ENCODE results near the gene RBM39. TPM values are rescaled to one million over a fixed set of nuclear protein-coding genes. Genes with fewer than 3 reads are reported as not detected.

The RBM39 gene
- total RNA-seq, 4 donors from 2014 or later: 232 to 592 (median 389) TPM

DNA sequence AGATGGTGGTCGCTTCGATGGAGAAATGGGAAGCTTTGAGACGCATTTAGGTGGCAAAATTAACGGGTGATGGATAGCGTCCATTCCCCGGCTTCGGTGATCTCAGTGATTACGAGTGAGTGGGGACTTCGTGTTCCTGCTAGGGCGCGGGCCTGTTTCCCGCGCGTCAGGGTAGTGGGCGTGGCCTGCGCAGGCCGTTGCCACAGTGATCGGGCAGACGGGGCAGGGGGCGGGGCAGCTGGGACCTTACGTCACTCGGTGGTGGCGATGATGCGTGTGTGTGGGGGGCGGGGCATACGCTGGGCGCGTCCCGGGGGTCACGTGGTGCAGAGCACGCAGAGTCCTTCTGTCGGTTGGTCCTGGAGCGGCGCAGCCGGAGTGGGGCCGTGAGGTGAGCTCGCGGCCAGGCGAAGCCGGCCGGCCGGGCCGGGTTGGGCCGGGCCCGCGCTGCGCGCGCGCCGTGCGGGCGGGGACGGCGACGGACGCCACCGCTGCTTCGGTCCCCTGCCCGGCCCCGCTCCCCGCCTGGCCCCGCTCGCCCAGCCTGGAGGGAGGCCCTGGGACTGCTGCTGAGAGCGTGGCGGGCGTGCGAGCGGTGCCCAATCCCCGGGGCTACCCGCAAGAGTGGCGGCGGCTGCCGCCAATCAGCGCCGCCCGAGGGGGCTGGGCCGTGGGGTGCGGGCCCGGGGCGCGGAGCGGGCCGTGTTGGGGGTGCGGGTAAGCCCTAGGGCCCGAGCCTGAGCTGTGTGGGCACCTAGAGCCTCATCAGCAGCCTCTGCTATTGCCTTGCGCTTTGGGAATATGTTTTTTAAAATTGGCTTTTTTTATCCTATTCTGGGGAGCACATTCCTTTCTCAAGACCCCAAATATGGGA, 29.9 kb upstream of the RBM39 start, which contains the start of gene PHF20:
Gene PHF20, plus strand, starts transcription at position 327 of the 874 bp plus-strand sequence. CDS start 29,508 bp downstream, outside the sequence.
- H3K36me3 ChIP-seq: no peaks in the 10 kb centered on the region
- H3K9me3 ChIP-seq: no peaks in the 10 kb centered on the region
- peak within 1 kb of the TSS; percentile 63 to 84 for H3K4me3 ChIP-seq
- peak; percentile 99 for DNase-seq
- no peaks in the 10 kb centered on the region for H3K27me3 ChIP-seq
- intact Hi-C loops (cut with DNase I; ENCODE audit: low total_unique reads): no loop called here
- peak in 3 of 4 experiments; percentile 5 to 71 (median 38) for TF ChIP-seq CTCF (IDR thresholded peaks at IDR 0.05)
- TF ChIP-seq POLR2A (IDR thresholded peaks at IDR 0.05): peak; percentile 89 to 96
- peak within 1 kb of the TSS; percentile 96 to 97 for H3K27ac ChIP-seq
- H3K4me1 ChIP-seq: peaks cover 0 to 9% of the 10 kb centered on the region in 2 donors

DNA sequence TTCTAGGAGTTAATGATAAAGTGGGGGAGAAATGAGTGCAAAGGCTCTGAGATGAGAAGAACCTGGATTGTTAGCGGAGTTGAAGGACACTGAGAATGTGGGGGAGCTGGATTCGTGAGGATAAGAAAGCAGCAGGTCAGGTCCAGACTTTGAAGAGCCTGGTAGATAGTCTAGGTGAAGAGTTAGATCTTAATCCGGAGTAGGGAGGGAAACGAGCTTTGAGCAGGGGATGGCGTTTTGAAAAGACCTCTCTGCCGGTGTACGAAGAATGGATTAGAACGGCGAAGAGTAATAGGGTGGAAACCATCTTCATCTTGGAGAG, 29.3 kb upstream of the RBM39 start:
- Histone ChIP-seq H3K4me3 (no peak overlapping the region), H3K27ac (peak overlapping the region; percentile 96 to 97), H3K27me3 (no peaks in the 10 kb centered on the region), H3K9me3 (no peaks in the 10 kb centered on the region), H3K4me1 (peaks cover 0 to 9% of the 10 kb centered on the region in 2 donors), H3K36me3 (no peaks in the 10 kb centered on the region)
- intact Hi-C loops (cut with DNase I; ENCODE audit: low total_unique reads): no loop called here
- DNase-seq: peak in 1 of 2 donors; percentile 20
- TF ChIP-seq CTCF (IDR thresholded peaks at IDR 0.05): no peak
- TF ChIP-seq POLR2A (IDR thresholded peaks at IDR 0.05): no peak

GRCh38 chr20:35768731-35769664, 26.9 kb upstream of the RBM39 start:
- intact Hi-C loops (cut with DNase I; ENCODE audit: low total_unique reads): no loop called here
- TF ChIP-seq CTCF (IDR thresholded peaks at IDR 0.05): no peak
- peak; percentile 69 to 83 for TF ChIP-seq POLR2A (IDR thresholded peaks at IDR 0.05)
- H3K4me1 ChIP-seq: peaks cover 0 to 9% of the 10 kb centered on the region in 2 donors
- H3K27me3 ChIP-seq: no peaks in the 10 kb centered on the region
- no peaks in the 10 kb centered on the region for H3K9me3 ChIP-seq
- no peak overlapping the region for H3K4me3 ChIP-seq
- no peaks in the 10 kb centered on the region for H3K36me3 ChIP-seq
- H3K27ac ChIP-seq: peak overlapping the region; percentile 96 to 97
- DNase-seq: peak; percentile 98 to 99

GRCh38 chr20:35767683-35768481, 25.8 kb upstream of the RBM39 start:
- no peak overlapping the region for H3K4me3 ChIP-seq
- intact Hi-C loops (cut with DNase I; ENCODE audit: low total_unique reads): no loop called here
- TF ChIP-seq POLR2A (IDR thresholded peaks at IDR 0.05) (peak in 1 of 2 donors; percentile 46), CTCF (IDR thresholded peaks at IDR 0.05) (no peak)
- H3K4me1 ChIP-seq: peaks cover 0 to 9% of the 10 kb centered on the region in 2 donors
- peak; percentile 49 to 67 for DNase-seq
- no peaks in the 10 kb centered on the region for H3K36me3 ChIP-seq
- H3K9me3 ChIP-seq: no peaks in the 10 kb centered on the region
- peak overlapping the region; percentile 96 to 97 for H3K27ac ChIP-seq
- H3K27me3 ChIP-seq: no peaks in the 10 kb centered on the region
